Measurements from ENCODE around the gene C1QTNF1.

- TF ChIP-seq CTCF (IDR thresholded peaks at IDR 0.05), result no peak
- TF ChIP-seq SMC3 (IDR thresholded peaks at IDR 0.05; ENCODE audit: low read depth, low read length), result no peak; the same call in 1 of the 2 replicates
- TF ChIP-seq RFX5 (IDR thresholded peaks at IDR 0.05; ENCODE audit: low read length), result no peak
- TF ChIP-seq GABPA (IDR thresholded peaks at IDR 0.05; ENCODE audit: low read depth), result no peak
- no peak for TF ChIP-seq MAX (IDR thresholded peaks at IDR 0.05; ENCODE audit: low read depth)
- TF ChIP-seq, protein P1, sequence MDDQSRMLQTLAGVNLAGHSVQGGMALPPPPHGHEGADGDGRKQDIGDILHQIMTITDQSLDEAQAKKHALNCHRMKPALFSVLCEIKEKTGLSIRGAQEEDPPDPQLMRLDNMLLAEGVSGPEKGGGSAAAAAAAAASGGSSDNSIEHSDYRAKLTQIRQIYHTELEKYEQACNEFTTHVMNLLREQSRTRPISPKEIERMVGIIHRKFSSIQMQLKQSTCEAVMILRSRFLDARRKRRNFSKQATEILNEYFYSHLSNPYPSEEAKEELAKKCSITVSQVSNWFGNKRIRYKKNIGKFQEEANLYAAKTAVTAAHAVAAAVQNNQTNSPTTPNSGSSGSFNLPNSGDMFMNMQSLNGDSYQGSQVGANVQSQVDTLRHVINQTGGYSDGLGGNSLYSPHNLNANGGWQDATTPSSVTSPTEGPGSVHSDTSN (IDR thresholded peaks at IDR 0.05), result no peak
- TF ChIP-seq POLR2AphosphoS5 (IDR thresholded peaks at IDR 0.05; ENCODE audit: low read depth, low read length), result peak; percentile 46; the same call in 1 of the 2 replicates
- TF ChIP-seq YY1 (IDR thresholded peaks at IDR 0.05; ENCODE audit: low read depth), result no peak
Measured at GRCh38 chr17:79027925-79028491, 4.0 kb downstream of the C1QTNF1 start.

All from SK-N-SH (cell line).